GM12892 (cell line): ENCODE results near the gene DTX2.
"Not testable (repeated sequence)": the region's sequence is repeated elsewhere in the genome, so short reads cannot be mapped to it uniquely, and the experiment has no call there.

ENCODE experiments used
- POLR2A ChIP-seq: IDR thresholded peaks from 2 replicates; pipeline ENCODE4 v1.6.1; 2011; ENCODE audit warnings: low read depth, low read length, control low read depth
- POLR2AphosphoS5 ChIP-seq: IDR thresholded peaks from 2 replicates; pipeline ENCODE4 v1.6.1; 2011; ENCODE audit warnings: low read depth, low read length, control low read depth

GRCh38 chr7:76480403-76481253, 19.1 kb downstream of the DTX2 start:
- TF ChIP-seq POLR2A, POLR2AphosphoS5: not testable (repeated sequence)
